ENCODE measurements around the gene HLX. TPM values are rescaled to one million over a fixed set of nuclear protein-coding genes. Genes with fewer than 3 reads are reported as not detected.

HLX gene
- polyA plus RNA-seq, 1 donor from 2014 or later: not detected

DNA sequence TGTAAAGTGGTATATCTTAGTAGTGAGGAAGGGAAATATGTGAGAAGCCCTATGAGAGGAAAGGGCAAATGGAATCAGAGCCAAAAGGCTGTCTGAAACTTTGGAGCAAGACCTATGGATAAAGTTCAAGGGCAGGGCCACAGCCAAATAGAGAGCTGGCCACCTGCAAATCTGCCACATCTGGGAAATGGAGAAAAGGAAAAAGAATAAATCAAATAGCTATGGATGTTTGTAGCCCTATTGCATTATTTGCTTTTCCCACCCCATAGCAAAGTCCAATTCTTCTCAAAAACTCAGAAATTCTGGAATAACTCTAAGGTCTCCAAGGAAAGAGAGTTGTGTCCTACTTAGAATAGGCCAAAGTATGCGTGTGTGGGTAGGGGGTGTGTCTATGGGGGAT, 4.0 kb upstream of the HLX start:
- H3K9me2 ChIP-seq (ENCODE audit: insufficient read depth, low read length): no peaks in the 10 kb centered on the region
- TF ChIP-seq, protein P1, sequence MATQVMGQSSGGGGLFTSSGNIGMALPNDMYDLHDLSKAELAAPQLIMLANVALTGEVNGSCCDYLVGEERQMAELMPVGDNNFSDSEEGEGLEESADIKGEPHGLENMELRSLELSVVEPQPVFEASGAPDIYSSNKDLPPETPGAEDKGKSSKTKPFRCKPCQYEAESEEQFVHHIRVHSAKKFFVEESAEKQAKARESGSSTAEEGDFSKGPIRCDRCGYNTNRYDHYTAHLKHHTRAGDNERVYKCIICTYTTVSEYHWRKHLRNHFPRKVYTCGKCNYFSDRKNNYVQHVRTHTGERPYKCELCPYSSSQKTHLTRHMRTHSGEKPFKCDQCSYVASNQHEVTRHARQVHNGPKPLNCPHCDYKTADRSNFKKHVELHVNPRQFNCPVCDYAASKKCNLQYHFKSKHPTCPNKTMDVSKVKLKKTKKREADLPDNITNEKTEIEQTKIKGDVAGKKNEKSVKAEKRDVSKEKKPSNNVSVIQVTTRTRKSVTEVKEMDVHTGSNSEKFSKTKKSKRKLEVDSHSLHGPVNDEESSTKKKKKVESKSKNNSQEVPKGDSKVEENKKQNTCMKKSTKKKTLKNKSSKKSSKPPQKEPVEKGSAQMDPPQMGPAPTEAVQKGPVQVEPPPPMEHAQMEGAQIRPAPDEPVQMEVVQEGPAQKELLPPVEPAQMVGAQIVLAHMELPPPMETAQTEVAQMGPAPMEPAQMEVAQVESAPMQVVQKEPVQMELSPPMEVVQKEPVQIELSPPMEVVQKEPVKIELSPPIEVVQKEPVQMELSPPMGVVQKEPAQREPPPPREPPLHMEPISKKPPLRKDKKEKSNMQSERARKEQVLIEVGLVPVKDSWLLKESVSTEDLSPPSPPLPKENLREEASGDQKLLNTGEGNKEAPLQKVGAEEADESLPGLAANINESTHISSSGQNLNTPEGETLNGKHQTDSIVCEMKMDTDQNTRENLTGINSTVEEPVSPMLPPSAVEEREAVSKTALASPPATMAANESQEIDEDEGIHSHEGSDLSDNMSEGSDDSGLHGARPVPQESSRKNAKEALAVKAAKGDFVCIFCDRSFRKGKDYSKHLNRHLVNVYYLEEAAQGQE (IDR thresholded peaks at IDR 0.05; ENCODE audit: borderline replicate concordance): no peak
- TF ChIP-seq MXI1 (conservative IDR thresholded peaks at IDR 0.05; ENCODE audit: poor library complexity, severe bottlenecking): no peak
- no peak for TF ChIP-seq SMC3 (conservative IDR thresholded peaks at IDR 0.05; ENCODE audit: poor library complexity)
- TF ChIP-seq, protein P2, sequence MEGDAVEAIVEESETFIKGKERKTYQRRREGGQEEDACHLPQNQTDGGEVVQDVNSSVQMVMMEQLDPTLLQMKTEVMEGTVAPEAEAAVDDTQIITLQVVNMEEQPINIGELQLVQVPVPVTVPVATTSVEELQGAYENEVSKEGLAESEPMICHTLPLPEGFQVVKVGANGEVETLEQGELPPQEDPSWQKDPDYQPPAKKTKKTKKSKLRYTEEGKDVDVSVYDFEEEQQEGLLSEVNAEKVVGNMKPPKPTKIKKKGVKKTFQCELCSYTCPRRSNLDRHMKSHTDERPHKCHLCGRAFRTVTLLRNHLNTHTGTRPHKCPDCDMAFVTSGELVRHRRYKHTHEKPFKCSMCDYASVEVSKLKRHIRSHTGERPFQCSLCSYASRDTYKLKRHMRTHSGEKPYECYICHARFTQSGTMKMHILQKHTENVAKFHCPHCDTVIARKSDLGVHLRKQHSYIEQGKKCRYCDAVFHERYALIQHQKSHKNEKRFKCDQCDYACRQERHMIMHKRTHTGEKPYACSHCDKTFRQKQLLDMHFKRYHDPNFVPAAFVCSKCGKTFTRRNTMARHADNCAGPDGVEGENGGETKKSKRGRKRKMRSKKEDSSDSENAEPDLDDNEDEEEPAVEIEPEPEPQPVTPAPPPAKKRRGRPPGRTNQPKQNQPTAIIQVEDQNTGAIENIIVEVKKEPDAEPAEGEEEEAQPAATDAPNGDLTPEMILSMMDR (IDR thresholded peaks at IDR 0.05; ENCODE audit: poor library complexity, severe bottlenecking): no peak
- TF ChIP-seq EZH2 (IDR thresholded peaks at IDR 0.05; ENCODE audit: borderline replicate concordance, insufficient read depth, low read length, poor library complexity, severe bottlenecking): no peak
- TF ChIP-seq EP300 (conservative IDR thresholded peaks at IDR 0.05; ENCODE audit: poor library complexity, severe bottlenecking): no peak
- TF ChIP-seq POLR2AphosphoS5 (IDR thresholded peaks at IDR 0.05): no peak
- TF ChIP-seq TAF1 (IDR thresholded peaks at IDR 0.05; ENCODE audit: low read depth): no peak
- no peak for TF ChIP-seq RAD21 (conservative IDR thresholded peaks at IDR 0.05)
- no peaks in the 10 kb centered on the region for H3K79me2 ChIP-seq (replicated peaks; ENCODE audit: insufficient read depth, low read length)
- H4K20me1 ChIP-seq (ENCODE audit: insufficient read depth): no peaks in the 10 kb centered on the region
- H3K9ac ChIP-seq (ENCODE audit: low read length): no peak overlapping the region
- no peaks in the 10 kb centered on the region for H3K36me3 ChIP-seq (ENCODE audit: insufficient read depth, low read length)
- H3F3A ChIP-seq (ENCODE audit: insufficient read depth, low read length, poor library complexity, severe bottlenecking): no peaks in the 10 kb centered on the region
- no peak overlapping the region for H3K4me2 ChIP-seq (ENCODE audit: low read length)
- H3K27me3 ChIP-seq (ENCODE audit: insufficient read depth, low read depth, low read length): peaks cover 60% of the 10 kb centered on the region
- H3K4me3 ChIP-seq (ENCODE audit: low read length): no peak overlapping the region
- H3K9me3 ChIP-seq (ENCODE audit: low read length): no peaks in the 10 kb centered on the region
- no peak overlapping the region for H2AFZ ChIP-seq (ENCODE audit: low read depth, low read length)
- H3K27ac ChIP-seq (ENCODE audit: low read length): no peak overlapping the region

DNA sequence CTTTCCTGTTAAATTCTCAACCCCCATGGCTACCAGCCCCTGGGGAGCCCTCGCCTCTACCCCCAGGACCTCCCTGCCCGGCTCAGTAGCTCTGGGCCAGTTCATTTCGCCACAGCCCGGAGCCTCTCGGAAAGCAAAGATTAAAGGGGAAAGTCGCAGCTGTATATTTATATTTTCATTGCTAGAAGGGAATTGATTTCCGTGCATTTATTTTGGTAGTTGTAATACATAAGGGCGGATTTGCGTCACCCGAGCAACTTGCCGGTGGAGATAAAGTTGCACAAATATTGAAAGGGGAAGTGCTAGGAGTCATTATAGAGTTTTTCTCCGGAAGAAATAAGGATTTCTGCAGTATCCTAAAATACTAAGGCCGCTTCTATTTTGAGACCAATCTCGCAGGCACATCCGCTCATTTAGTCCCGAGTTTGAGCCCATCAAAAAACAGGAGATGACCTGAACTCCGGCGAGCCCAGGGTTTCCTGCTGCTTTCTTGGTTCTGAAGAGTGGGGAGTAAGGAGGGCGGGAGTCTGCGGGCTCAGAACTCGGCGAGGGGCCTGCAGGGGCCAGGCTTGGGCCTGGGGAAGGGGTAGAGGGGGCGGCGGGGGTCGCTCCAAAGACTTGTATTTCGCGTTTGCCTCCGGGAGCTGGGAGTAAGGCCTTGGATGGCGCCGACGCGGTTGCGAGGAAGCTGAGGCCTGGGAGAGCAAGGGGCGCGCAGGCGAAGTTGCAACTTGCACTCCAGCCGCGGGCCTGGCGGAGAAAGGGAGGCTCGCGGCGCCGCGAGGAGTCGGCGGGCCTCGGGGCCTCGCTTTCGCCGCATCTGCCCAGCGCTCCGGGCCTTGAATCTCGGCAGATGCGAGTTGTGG, 2.5 kb upstream of the HLX start:
- H4K20me1 ChIP-seq (ENCODE audit: insufficient read depth): no peaks in the 10 kb centered on the region
- no peaks in the 10 kb centered on the region for H3K9me3 ChIP-seq (ENCODE audit: low read length)
- H3K9me2 ChIP-seq (ENCODE audit: insufficient read depth, low read length): no peaks in the 10 kb centered on the region
- no peaks in the 10 kb centered on the region for H3K36me3 ChIP-seq (ENCODE audit: insufficient read depth, low read length)
- peak overlapping the region; percentile 52 for H3K4me3 ChIP-seq (ENCODE audit: low read length)
- no peak overlapping the region for H3K9ac ChIP-seq (ENCODE audit: low read length)
- H3K27ac ChIP-seq (ENCODE audit: low read length): no peak overlapping the region
- H3F3A ChIP-seq (ENCODE audit: insufficient read depth, low read length, poor library complexity, severe bottlenecking): no peaks in the 10 kb centered on the region
- no peak overlapping the region for H3K4me2 ChIP-seq (ENCODE audit: low read length)
- no peak for TF ChIP-seq MXI1 (conservative IDR thresholded peaks at IDR 0.05; ENCODE audit: poor library complexity, severe bottlenecking)
- TF ChIP-seq RAD21 (conservative IDR thresholded peaks at IDR 0.05): no peak
- TF ChIP-seq TAF1 (IDR thresholded peaks at IDR 0.05; ENCODE audit: low read depth): no peak
- H2AFZ ChIP-seq (ENCODE audit: low read depth, low read length): no peak overlapping the region
- peaks cover 75% of the 10 kb centered on the region for H3K27me3 ChIP-seq (ENCODE audit: insufficient read depth, low read depth, low read length)
- H3K79me2 ChIP-seq (replicated peaks; ENCODE audit: insufficient read depth, low read length): no peaks in the 10 kb centered on the region

Data from neural cell (in vitro differentiated cells).